ENCODE data around the gene DNAH3.

DNAH3 gene

DNA sequence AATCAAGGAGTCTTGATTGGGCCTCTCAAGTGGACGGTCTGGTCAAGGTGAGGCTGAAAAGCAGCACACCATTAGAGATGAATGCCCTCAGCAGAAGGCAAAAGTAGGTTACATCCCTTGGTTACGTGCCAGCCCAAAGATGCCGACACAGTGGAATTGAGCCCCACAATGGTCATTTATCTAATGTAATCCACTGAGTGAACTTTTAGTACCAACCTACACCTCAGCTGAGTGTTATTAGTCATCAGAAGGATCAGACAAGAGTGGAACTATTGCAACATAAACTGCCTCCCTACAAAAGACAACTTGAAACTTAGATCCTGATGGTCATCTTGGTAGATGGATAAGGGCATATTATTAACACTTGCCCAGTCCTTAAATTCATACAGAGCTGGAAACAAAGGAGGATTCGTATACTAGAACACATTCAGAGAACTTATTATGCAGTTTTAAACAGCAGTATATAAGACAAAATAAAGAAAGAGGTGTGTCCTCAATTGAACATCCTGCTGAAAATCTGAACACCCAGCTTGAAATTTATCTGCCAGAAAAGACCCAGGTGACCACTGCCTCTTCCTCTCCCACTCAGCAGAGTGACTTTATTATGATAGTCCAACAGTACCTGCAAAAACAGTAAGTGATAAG is 253.3 kb downstream of the DNAH3 start:
- Histone ChIP-seq H3K4me1 (ENCODE audit: control insufficient read depth, insufficient read depth, low read length) (peaks cover 22% of the 10 kb centered on the region), H3K36me3 (ENCODE audit: control insufficient read depth, insufficient read depth, low read length) (peaks cover 30% of the 10 kb centered on the region), H3K9ac (ENCODE audit: low read depth, low read length) (no peak overlapping the region), H3K9me3 (ENCODE audit: control insufficient read depth, insufficient read depth, low read length) (no peaks in the 10 kb centered on the region), H3K4me3 (ENCODE audit: low read depth, low read length) (no peak overlapping the region), H3K27me3 (ENCODE audit: control insufficient read depth, insufficient read depth, low read length) (no peaks in the 10 kb centered on the region), H3K27ac (ENCODE audit: low read depth, low read length) (no peak overlapping the region)

DNA sequence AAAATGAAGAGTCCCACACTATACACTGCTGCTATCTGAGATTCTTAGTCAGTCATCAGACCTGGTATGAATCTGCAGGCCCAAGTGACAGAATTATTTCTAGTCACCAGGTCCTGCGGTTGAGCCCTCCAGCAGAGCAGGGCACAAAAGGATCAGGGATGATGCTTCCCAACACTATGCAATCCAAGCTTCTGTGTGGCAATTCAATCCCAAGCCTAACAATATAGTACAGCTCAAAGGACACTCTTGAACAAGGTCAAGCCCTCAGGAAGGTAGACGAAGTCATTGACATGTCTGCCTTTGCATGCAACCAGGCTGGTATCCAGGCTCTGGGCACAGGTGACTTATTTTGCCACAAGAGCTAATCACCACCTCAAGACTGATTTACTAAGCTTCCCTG is 256.3 kb downstream of the DNAH3 start:
- Histone ChIP-seq H3K9me3 (ENCODE audit: control insufficient read depth, insufficient read depth, low read length) (no peaks in the 10 kb centered on the region), H3K36me3 (ENCODE audit: control insufficient read depth, insufficient read depth, low read length) (peaks cover 30% of the 10 kb centered on the region), H3K4me3 (ENCODE audit: low read depth, low read length) (no peak overlapping the region), H3K9ac (ENCODE audit: low read depth, low read length) (no peak overlapping the region), H3K27ac (ENCODE audit: low read depth, low read length) (no peak overlapping the region), H3K4me1 (ENCODE audit: control insufficient read depth, insufficient read depth, low read length) (peaks cover 23% of the 10 kb centered on the region), H3K27me3 (ENCODE audit: control insufficient read depth, insufficient read depth, low read length) (no peaks in the 10 kb centered on the region)

DNA sequence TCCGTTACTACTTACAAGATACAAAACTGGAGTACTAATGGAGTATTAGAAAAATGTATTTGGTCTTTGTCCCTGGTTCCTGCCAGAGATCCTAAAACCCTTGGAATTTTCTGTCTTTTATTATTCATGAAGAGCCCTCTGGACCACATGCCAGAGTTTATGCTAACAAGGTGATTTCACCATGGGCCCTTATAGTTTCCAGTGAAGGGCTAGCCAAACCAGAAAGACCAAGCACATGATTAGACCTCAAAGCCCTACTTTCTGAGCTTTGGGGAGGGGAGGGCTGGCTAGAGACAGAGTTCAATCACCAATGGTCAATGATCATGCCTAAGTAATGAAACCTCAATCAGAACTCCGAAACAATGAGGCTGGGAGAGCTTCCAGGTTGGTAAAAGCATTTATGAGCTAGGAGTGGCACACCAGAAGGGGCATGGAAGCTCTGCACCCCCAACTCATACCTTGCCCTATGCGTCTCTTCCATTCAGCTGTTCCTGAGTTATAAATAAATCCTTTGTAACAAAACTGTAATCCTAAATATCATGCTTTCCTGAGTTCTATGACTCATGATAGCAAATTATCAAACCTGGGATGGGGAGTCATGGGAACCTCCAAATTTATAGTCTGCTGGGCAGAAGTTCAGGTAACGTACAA is 260.9 kb downstream of the DNAH3 start:
- H3K27ac ChIP-seq (ENCODE audit: low read depth, low read length), result peak overlapping the region; percentile 57
- H3K9ac ChIP-seq (ENCODE audit: low read depth, low read length), result 0 out of 2 replicates have a peak overlapping the region, but pooled peaks have one; percentile 14
- no peaks in the 10 kb centered on the region for H3K27me3 ChIP-seq (ENCODE audit: control insufficient read depth, insufficient read depth, low read length)
- H3K4me1 ChIP-seq (ENCODE audit: control insufficient read depth, insufficient read depth, low read length), result peaks cover 12% of the 10 kb centered on the region
- H3K9me3 ChIP-seq (ENCODE audit: control insufficient read depth, insufficient read depth, low read length), result no peaks in the 10 kb centered on the region
- H3K4me3 ChIP-seq (ENCODE audit: low read depth, low read length), result no peak overlapping the region
- peaks cover 7% of the 10 kb centered on the region for H3K36me3 ChIP-seq (ENCODE audit: control insufficient read depth, insufficient read depth, low read length)

DNA sequence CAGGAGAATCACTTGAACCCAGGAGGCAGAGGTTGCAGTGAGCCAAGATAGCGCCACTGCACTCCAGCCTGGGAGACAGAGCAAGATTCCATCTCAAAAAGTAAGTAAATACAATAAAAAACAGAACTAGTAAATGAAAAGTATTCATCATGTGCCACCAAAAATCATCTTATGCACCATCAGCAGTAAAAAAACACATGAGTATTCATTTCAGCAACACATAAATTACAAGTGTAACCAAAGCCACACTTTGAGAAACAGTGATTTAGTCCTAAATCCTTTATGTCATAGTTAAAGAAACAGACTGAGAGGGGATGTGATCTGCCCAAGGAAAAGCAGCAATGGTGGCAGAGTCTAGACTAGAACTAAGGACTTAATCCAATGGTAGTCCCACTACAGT is 263.4 kb downstream of the DNAH3 start:
- Histone ChIP-seq H3K9me3 (ENCODE audit: control insufficient read depth, insufficient read depth, low read length) (no peaks in the 10 kb centered on the region), H3K9ac (ENCODE audit: low read depth, low read length) (no peak overlapping the region), H3K27me3 (ENCODE audit: control insufficient read depth, insufficient read depth, low read length) (no peaks in the 10 kb centered on the region), H3K27ac (ENCODE audit: low read depth, low read length) (no peak overlapping the region), H3K4me1 (ENCODE audit: control insufficient read depth, insufficient read depth, low read length) (peaks cover 12% of the 10 kb centered on the region), H3K36me3 (ENCODE audit: control insufficient read depth, insufficient read depth, low read length) (no peaks in the 10 kb centered on the region), H3K4me3 (ENCODE audit: low read depth, low read length) (no peak overlapping the region)

GRCh38 chr16:20886320-20886719 is 264.3 kb downstream of the DNAH3 start:
- Histone ChIP-seq H3K27me3 (ENCODE audit: control insufficient read depth, insufficient read depth, low read length) (no peaks in the 10 kb centered on the region), H3K4me1 (ENCODE audit: control insufficient read depth, insufficient read depth, low read length) (peaks cover 12% of the 10 kb centered on the region), H3K9me3 (ENCODE audit: control insufficient read depth, insufficient read depth, low read length) (no peaks in the 10 kb centered on the region), H3K36me3 (ENCODE audit: control insufficient read depth, insufficient read depth, low read length) (no peaks in the 10 kb centered on the region), H3K27ac (ENCODE audit: low read depth, low read length) (no peak overlapping the region), H3K9ac (ENCODE audit: low read depth, low read length) (no peak overlapping the region), H3K4me3 (ENCODE audit: low read depth, low read length) (no peak overlapping the region)

DNA sequence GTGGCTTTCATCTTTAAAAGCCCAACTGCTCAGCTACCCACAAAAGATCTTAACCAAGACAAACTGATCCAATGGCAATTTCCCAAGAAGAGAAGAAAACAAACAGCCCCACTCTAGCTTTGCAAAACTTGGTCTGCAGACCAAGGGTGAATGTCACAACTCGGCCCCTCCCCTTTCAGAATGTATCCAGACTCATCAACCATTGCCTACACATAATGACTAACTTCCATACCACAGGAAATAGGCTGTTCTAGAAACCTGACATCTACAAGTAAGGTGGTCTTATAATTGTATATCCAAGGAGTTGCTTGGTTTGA is 266.4 kb downstream of the DNAH3 start:
- H3K27ac ChIP-seq (ENCODE audit: low read depth, low read length), result no peak overlapping the region
- peaks cover 6% of the 10 kb centered on the region for H3K4me1 ChIP-seq (ENCODE audit: control insufficient read depth, insufficient read depth, low read length)
- no peaks in the 10 kb centered on the region for H3K27me3 ChIP-seq (ENCODE audit: control insufficient read depth, insufficient read depth, low read length)
- H3K36me3 ChIP-seq (ENCODE audit: control insufficient read depth, insufficient read depth, low read length), result no peaks in the 10 kb centered on the region
- no peak overlapping the region for H3K9ac ChIP-seq (ENCODE audit: low read depth, low read length)
- no peaks in the 10 kb centered on the region for H3K9me3 ChIP-seq (ENCODE audit: control insufficient read depth, insufficient read depth, low read length)
- no peak overlapping the region for H3K4me3 ChIP-seq (ENCODE audit: low read depth, low read length)

GRCh38 chr16:20883554-20884239 is 266.9 kb downstream of the DNAH3 start:
- peaks cover 9% of the 10 kb centered on the region for H3K4me1 ChIP-seq (ENCODE audit: control insufficient read depth, insufficient read depth, low read length)
- H3K27ac ChIP-seq (ENCODE audit: low read depth, low read length), result no peak overlapping the region
- no peaks in the 10 kb centered on the region for H3K36me3 ChIP-seq (ENCODE audit: control insufficient read depth, insufficient read depth, low read length)
- no peaks in the 10 kb centered on the region for H3K27me3 ChIP-seq (ENCODE audit: control insufficient read depth, insufficient read depth, low read length)
- no peaks in the 10 kb centered on the region for H3K9me3 ChIP-seq (ENCODE audit: control insufficient read depth, insufficient read depth, low read length)
- no peak overlapping the region for H3K9ac ChIP-seq (ENCODE audit: low read depth, low read length)
- H3K4me3 ChIP-seq (ENCODE audit: low read depth, low read length), result no peak overlapping the region
